Heart right ventricle (tissue), 16 donors: ENCODE data around the gene CDK14. TPM values are rescaled to one million over a fixed set of nuclear protein-coding genes. Genes with fewer than 3 reads are reported as not detected.
A peak's percentile ranks its signal among the peaks of the same experiment; 100 is the strongest.

ENCODE experiments used
- ATAC-seq, 8 donors: fragments of 200-7000 bp; cut with Tn5 transposase; one replicate each; pipeline ENCODE4 v1.9.1; 2020; ENCODE audit warnings: mild to moderate bottlenecking in 8 of 8, moderate library complexity in 8 of 8, moderate number of reproducible peaks in 1 of 8
- DNase-seq, 2 donors: peaks; one replicate each; pipeline ENCODE4 v3.0.0-alpha.2; 2020
- H3K27ac ChIP-seq, 10 donors: fragments of 200-600 bp; sonication (generic) in 2 of 10; one replicate each; pipeline versions ENCODE4 v1.5.0 to v1.8.0; 2020 to 2022; ENCODE audit warnings: mild to moderate bottlenecking in 3 of 10
- H3K27me3 ChIP-seq, 7 donors: fragments of 200-600 bp; one replicate each; pipeline ENCODE4 v1.8.0; 2021 to 2022; ENCODE audit warnings: mild to moderate bottlenecking in 2 of 7
- H3K36me3 ChIP-seq, 9 donors: fragments of 200-600 bp; sonication (generic) in 1 of 9; one replicate each; pipeline versions ENCODE4 v1.5.0 to v1.8.0; 2020 to 2022; ENCODE audit warnings: mild to moderate bottlenecking in 2 of 9
- H3K4me1 ChIP-seq, 9 donors: fragments of 200-600 bp; sonication (generic) in 1 of 9; one replicate each; pipeline versions ENCODE4 v1.5.0 to v1.8.0; 2020 to 2022; ENCODE audit warnings: mild to moderate bottlenecking in 4 of 9
- H3K4me3 ChIP-seq, 10 donors: fragments of 200-600 bp; sonication (generic) in 2 of 10; one replicate each; pipeline versions ENCODE4 v1.5.0 to v1.8.0; 2020 to 2022; ENCODE audit warnings: mild to moderate bottlenecking in 7 of 10, moderate library complexity in 2 of 10
- H3K9me3 ChIP-seq, 11 donors: fragments of 200-600 bp in 10 of 11; sonication (generic) in 2 of 11; one replicate each; pipeline versions ENCODE4 v1.5.0 to v1.8.0; 2013 to 2022; ENCODE audit warnings: mild to moderate bottlenecking in 2 of 11, control low read depth in 1 of 11, moderate library complexity in 1 of 11
- CTCF ChIP-seq, 9 donors: fragments of 200-600 bp; sonication (generic) in 2 of 9; IDR thresholded peaks; one replicate each; pipeline versions ENCODE4 v1.5.0 to v1.8.0; 2021 to 2022; ENCODE audit warnings: antibody characterized with exemption in 9 of 9, mild to moderate bottlenecking in 5 of 9, moderate library complexity in 1 of 9
- WGBS, 2 donors: extraction: QIAGEN DNeasy Blood & Tissue Kit; methylation state at CpG; one replicate each; pipeline ENCODE4 v1.1.7; 2013; ENCODE audit warnings: inconsistent platforms in 1 of 2; 5-methylcytosine and 5-hydroxymethylcytosine counted together
- intact Hi-C, 10 donors: fragments of 100-400 bp; cut with DNase I; formaldehyde crosslinking; loops; one replicate each; pipeline versions ENCODE4 v1.11.1 to v1.14.2; 2022
- polyA plus RNA-seq, 2 donors: library from polyadenylated mRNA; stranded (reverse); fragments of 200-250 nt; gene quantifications; one replicate each; pipeline ENCODE4 v1.2.3, GENCODE V29; 2013
- total RNA-seq, 10 donors: library from RNA; stranded (reverse); fragmentation: NEBNext Ultra II Directional in 3 of 10; extraction: Animal tissue kit (Norgen Biotek cat#: 25700) in 3 of 10; gene quantifications; one replicate each; pipeline versions ENCODE4 v1.2.1 to v1.2.4, GENCODE V29; 2021 to 2023
- donor health status: Arrhythmogenic right ventricular cardiomyopathy.
- donor health status: ischemic (EF 13 %, LVEDD 7.1; RV severe dilation, severe dysfunction).
- donor health status: healthy with polysubstance abuse.
- donor health status: DM: no; HTN: yes; CAD: no.
- donor health status: DM: no; HTN: no; CAD: no.
- donor health status: ischemic (EF 25% LVEDD 6.9; RV normal size, moderate dysfunction).
- donor health status: ischemic (EF 25% LVEDD 5.7; RV mildly dilated, moderate dysfunction).
- donor health status: healthy.
- donor health status: DM: yes; HTN: yes; CAD: no.
- donor health status: Ischemic cardiomyopathy.
- donor health status: ischemic (EF 35%, LVEDD 5.7; RV mildly dilated, moderate dysfunction).
- donor health status: nonischemic (EF 11% LVEDD 7.7; RV severe dilation, severe dysfunction).
- donor health status: DM: yes; HTN: yes; CAD: no.
- donor health status: PGD.
- donor health status: ischemic (EF 29% LVEDD 5.4; RV normal size, mild dysfunction).
- donor health status: nonischemic (EF 23%, LVEDD 6.1; RV moderate dilation, normal function).

The CDK14 gene
- total and polyA plus RNA-seq, 12 donors = 3.9 to 36.5 (median 21.4) TPM

- no peak overlapping the region for H3K4me3 ChIP-seq
- DNase-seq (no peak), ATAC-seq (no peak)
- no peaks in the 10 kb centered on the region for H3K9me3 ChIP-seq
- peaks cover 0 to 6% (median 0%) of the 10 kb centered on the region in 9 donors for H3K4me1 ChIP-seq
- no peaks in the 10 kb centered on the region for H3K27me3 ChIP-seq
- WGBS, 2 donors = 86 to 91% methylated on average over 2 of the region's 2 CpGs
- no peak for TF ChIP-seq CTCF (IDR thresholded peaks at IDR 0.05)
- H3K27ac ChIP-seq = no peak overlapping the region
- intact Hi-C loops = no loop called here
- H3K36me3 ChIP-seq = no peaks in the 10 kb centered on the region
Measured at GRCh38 chr7:91140286-91140685, 544.2 kb downstream of the CDK14 start.

- intact Hi-C loops = no loop called here
Measured at GRCh38 chr7:91140982-91141381, 544.9 kb downstream of the CDK14 start.

GRCh38 chr7:91142743-91143142 lies 546.6 kb downstream of the CDK14 start:
- H3K36me3 ChIP-seq = no peaks in the 10 kb centered on the region
- WGBS, 2 donors = 93 to 100% methylated on average over 1 of the region's 1 CpG
- H3K4me1 ChIP-seq = peaks cover 0 to 6% (median 0%) of the 10 kb centered on the region in 9 donors
- TF ChIP-seq CTCF (IDR thresholded peaks at IDR 0.05) = no peak
- intact Hi-C loops = no loop called here
- no peak overlapping the region for H3K27ac ChIP-seq
- H3K9me3 ChIP-seq = no peaks in the 10 kb centered on the region
- no peak overlapping the region for H3K4me3 ChIP-seq
- no peak for DNase-seq
- H3K27me3 ChIP-seq = no peaks in the 10 kb centered on the region
- no peak for ATAC-seq

More at GRCh38 chr7:91140982-91141381, 544.9 kb downstream of the CDK14 start:
- Histone ChIP-seq H3K4me3 (no peak overlapping the region), H3K36me3 (no peaks in the 10 kb centered on the region), H3K27ac (peak overlapping the region in 1 of 10 donors; percentile 28), H3K27me3 (no peaks in the 10 kb centered on the region), H3K4me1 (peaks cover 0 to 6% (median 0%) of the 10 kb centered on the region in 9 donors), H3K9me3 (no peaks in the 10 kb centered on the region)
- peak in 1 of 2 donors; percentile 4 for DNase-seq
- no peak for ATAC-seq
- 52 to 71% methylated on average over 4 of the region's 4 CpGs for WGBS, 2 donors
- peak in 1 of 9 donors; percentile 19 for TF ChIP-seq CTCF (IDR thresholded peaks at IDR 0.05)

GRCh38 chr7:91149341-91150246 lies 553.5 kb downstream of the CDK14 start:
- Histone ChIP-seq H3K27ac (no peak overlapping the region), H3K36me3 (no peaks in the 10 kb centered on the region), H3K27me3 (no peaks in the 10 kb centered on the region), H3K4me3 (no peak overlapping the region), H3K9me3 (no peaks in the 10 kb centered on the region), H3K4me1 (no peaks in the 10 kb centered on the region)
- ATAC-seq = no peak
- TF ChIP-seq CTCF (IDR thresholded peaks at IDR 0.05) = no peak
- intact Hi-C loops = no loop called here
- no peak for DNase-seq
- 91 to 97% methylated on average over 3 of the region's 3 CpGs for WGBS, 2 donors
